SK-N-SH treated with all-trans-retinoic acid at 6 μM for 48 hours (cell line): Measurements from ENCODE around the gene ADAM19.

ENCODE experiments used
- ARNTL ChIP-seq: fragments of 450-650 bp; formaldehyde crosslinking; IDR thresholded peaks from 2 replicates; pipeline ENCODE4 v1.5.0; 2020; ENCODE audit warnings: low read depth, mild to moderate bottlenecking, moderate library complexity, borderline replicate concordance
- CREB5 ChIP-seq: fragments of 250-450 bp; sonication (Bioruptor Pico); IDR thresholded peaks from 2 replicates; pipeline ENCODE4 v1.5.1; 2020; ENCODE audit warnings: low read depth, mild to moderate bottlenecking, moderate library complexity
- CSDC2 ChIP-seq: fragments of 250-450 bp; sonication (Bioruptor Pico); IDR thresholded peaks from 2 replicates; pipeline ENCODE4 v1.5.0; 2020; ENCODE audit warnings: mild to moderate bottlenecking, moderate library complexity
- CSRNP3 ChIP-seq: fragments of 250-450 bp; sonication (Bioruptor Pico); IDR thresholded peaks from 2 replicates; pipeline ENCODE4 v1.5.1; 2021; ENCODE audit warnings: mild to moderate bottlenecking, moderate library complexity
- GLIS3 ChIP-seq: fragments of 250-450 bp; sonication (Bioruptor Pico); IDR thresholded peaks from 2 replicates; pipeline ENCODE4 v1.5.0; 2020; ENCODE audit warnings: mild to moderate bottlenecking, moderate library complexity
- PATZ1 ChIP-seq: fragments of 250-450 bp; sonication (Bioruptor Pico); IDR thresholded peaks from 2 replicates; pipeline ENCODE4 v1.8.0; 2020; ENCODE audit warnings: mild to moderate bottlenecking, moderate library complexity, borderline replicate concordance
- POU6F1 ChIP-seq: fragments of 250-450 bp; sonication (Bioruptor Pico); IDR thresholded peaks from 2 replicates; pipeline ENCODE4 v1.8.0; 2021; ENCODE audit warnings: low read depth, mild to moderate bottlenecking, moderate library complexity, borderline replicate concordance
- RARB ChIP-seq: fragments of 250-450 bp; sonication (Bioruptor Pico); IDR thresholded peaks from 2 replicates; pipeline ENCODE4 v1.8.0; 2021; ENCODE audit warnings: mild to moderate bottlenecking, moderate library complexity
- SNAI2 ChIP-seq: fragments of 250-450 bp; sonication (Bioruptor Pico); IDR thresholded peaks from 2 replicates; pipeline ENCODE4 v1.5.0; 2020; ENCODE audit warnings: mild to moderate bottlenecking, moderate library complexity
- TCF4 ChIP-seq: fragments of 250-450 bp; sonication (Bioruptor Pico); IDR thresholded peaks from 2 replicates; pipeline ENCODE4 v1.8.0; 2021; ENCODE audit warnings: mild to moderate bottlenecking, moderate library complexity, borderline replicate concordance
- ZC3H10 ChIP-seq: fragments of 250-450 bp; sonication (Bioruptor Pico); IDR thresholded peaks from 2 replicates; pipeline ENCODE4 v1.5.1; 2021; ENCODE audit warnings: mild to moderate bottlenecking, moderate library complexity
- ZFP3 ChIP-seq: fragments of 250-450 bp; sonication (Bioruptor Pico); IDR thresholded peaks from 2 replicates; pipeline ENCODE4 v1.5.0; 2020; ENCODE audit warnings: mild to moderate bottlenecking, moderate library complexity
- ZFP30 ChIP-seq: fragments of 450-650 bp; formaldehyde crosslinking; IDR thresholded peaks from 2 replicates; pipeline ENCODE4 v1.5.0; 2022; ENCODE audit warnings: mild to moderate bottlenecking, moderate library complexity
- ZNF70 ChIP-seq: fragments of 450-650 bp; formaldehyde crosslinking; IDR thresholded peaks from 2 replicates; pipeline ENCODE4 v1.5.0; 2020; ENCODE audit warnings: mild to moderate bottlenecking, moderate library complexity

GRCh38 chr5:157450024-157450423 is 125.6 kb downstream of the ADAM19 start:
- no peak for TF ChIP-seq RARB (CRISPR knock-in tag)
- no peak for TF ChIP-seq SNAI2 (CRISPR knock-in tag)
- no peak for TF ChIP-seq PATZ1 (CRISPR knock-in tag)
- TF ChIP-seq ZC3H10 (CRISPR knock-in tag), result no peak
- no peak for TF ChIP-seq POU6F1 (CRISPR knock-in tag)
- TF ChIP-seq TCF4, result no peak
- TF ChIP-seq ARNTL (CRISPR knock-in tag), result no peak
- TF ChIP-seq GLIS3 (CRISPR knock-in tag), result no peak
- no peak for TF ChIP-seq ZFP3 (CRISPR knock-in tag)
- TF ChIP-seq CSDC2 (CRISPR knock-in tag), result no peak
- no peak for TF ChIP-seq ZFP30 (CRISPR knock-in tag)
- TF ChIP-seq CREB5 (CRISPR knock-in tag), result no peak
- no peak for TF ChIP-seq CSRNP3 (CRISPR knock-in tag)
- no peak for TF ChIP-seq ZNF70
